Activated T-helper 1 cell treated with anti-CD3 and anti-CD28 coated beads, Interleukin-2, amount 50 U/mL, for 16 hours (primary cell): ENCODE results near the gene WNT6.
A peak's percentile ranks its signal among the peaks of the same experiment; 100 is the strongest.

ENCODE experiments used
- DNase-seq, 2 donors: peaks; one replicate each; pipeline ENCODE4 v3.0.0-alpha.2; 2020; ENCODE audit warnings: low read depth in 1 of 2, low spot score in 1 of 2

WNT6 gene

GRCh38 chr2:218892693-218893348 lies 33.2 kb downstream of the WNT6 start:
- DNase-seq: peak; percentile 62 to 79

GRCh38 chr2:218893349-218894150 lies 33.9 kb downstream of the WNT6 start:
- no peak for DNase-seq

GRCh38 chr2:218894151-218894879 lies 34.7 kb downstream of the WNT6 start:
- no peak for DNase-seq

- DNase-seq: no peak
Observed at GRCh38 chr2:218894880-218895157, 35.2 kb downstream of the WNT6 start.

- no peak for DNase-seq
Observed at GRCh38 chr2:218895326-218895725, 35.7 kb downstream of the WNT6 start.

GRCh38 chr2:218895759-218896500 lies 36.3 kb downstream of the WNT6 start:
- DNase-seq: no peak

GRCh38 chr2:218896501-218897393 lies 37.1 kb downstream of the WNT6 start:
- peak; percentile 59 to 81 for DNase-seq

- no peak for DNase-seq
Observed at GRCh38 chr2:218897394-218898108, 37.9 kb downstream of the WNT6 start.

- peak; percentile 74 to 75 for DNase-seq
Observed at GRCh38 chr2:218898109-218898878, 38.7 kb downstream of the WNT6 start.

GRCh38 chr2:218899147-218899546 lies 39.5 kb downstream of the WNT6 start:
- no peak for DNase-seq

- DNase-seq: no peak
Observed at GRCh38 chr2:218902427-218902826, 42.8 kb downstream of the WNT6 start.

GRCh38 chr2:218904176-218904575 lies 44.6 kb downstream of the WNT6 start:
- DNase-seq: no peak

GRCh38 chr2:218908721-218909619 lies 49.4 kb downstream of the WNT6 start:
- peak; percentile 74 to 76 for DNase-seq

- no peak for DNase-seq
Observed at GRCh38 chr2:218910741-218911140, 51.1 kb downstream of the WNT6 start.

- DNase-seq: no peak
Observed at GRCh38 chr2:218920504-218920903, 60.9 kb downstream of the WNT6 start.
